NK-92 treated with Interleukin-12 subunit alpha and Interleukin-12 subunit beta, amount 100 ng/mL, for 24 hours (cell line): ENCODE results near the gene TNFRSF21.
"Not testable (repeated sequence)": the region's sequence is repeated elsewhere in the genome, so short reads cannot be mapped to it uniquely, and the experiment has no call there.

ENCODE experiments used
- DNase-seq: peaks from one replicate; lab custom pipeline; 2025; lab: John Stamatoyannopoulos, UW

The TNFRSF21 gene

DNA sequence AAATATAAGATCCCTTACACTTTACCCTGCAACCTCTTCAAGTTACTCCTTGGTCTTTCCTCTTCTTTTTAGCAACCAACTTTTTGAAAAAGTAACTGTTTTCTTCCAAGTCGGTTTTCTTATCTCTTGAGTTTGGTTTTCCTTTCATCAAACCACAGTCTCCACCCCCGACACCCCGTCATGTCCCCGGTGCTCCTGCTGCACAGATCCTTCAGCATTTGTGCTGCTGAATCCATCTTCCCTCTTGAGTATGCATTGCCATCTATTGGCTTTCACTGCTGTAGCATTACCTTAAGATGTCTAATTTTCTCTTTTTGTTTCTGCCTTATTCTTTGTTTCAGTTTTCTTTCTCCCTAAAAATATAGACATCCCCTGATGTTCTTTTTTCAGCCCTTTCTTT, 11.9 kb upstream of the TNFRSF21 start:
- no peak for DNase-seq

DNA sequence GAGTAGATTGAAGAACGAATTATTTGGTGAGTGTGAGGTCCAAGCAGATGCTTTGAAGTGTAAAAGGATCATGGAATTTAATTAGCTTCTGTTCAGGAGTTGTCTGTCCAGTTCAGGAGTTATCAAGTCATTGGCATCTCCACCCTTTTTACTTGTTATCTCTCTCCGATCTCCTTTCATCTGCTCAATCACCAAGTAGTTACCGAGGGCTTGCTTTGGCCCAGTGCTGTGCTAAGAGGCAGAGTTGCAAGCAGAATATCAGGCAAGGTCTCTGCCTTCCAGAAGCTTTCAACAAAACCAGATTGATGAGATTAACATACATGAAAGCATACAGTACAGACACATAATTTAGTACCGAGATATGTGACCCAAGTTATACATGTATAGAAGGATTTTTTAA, 10.2 kb upstream of the TNFRSF21 start:
- no peak for DNase-seq

DNA sequence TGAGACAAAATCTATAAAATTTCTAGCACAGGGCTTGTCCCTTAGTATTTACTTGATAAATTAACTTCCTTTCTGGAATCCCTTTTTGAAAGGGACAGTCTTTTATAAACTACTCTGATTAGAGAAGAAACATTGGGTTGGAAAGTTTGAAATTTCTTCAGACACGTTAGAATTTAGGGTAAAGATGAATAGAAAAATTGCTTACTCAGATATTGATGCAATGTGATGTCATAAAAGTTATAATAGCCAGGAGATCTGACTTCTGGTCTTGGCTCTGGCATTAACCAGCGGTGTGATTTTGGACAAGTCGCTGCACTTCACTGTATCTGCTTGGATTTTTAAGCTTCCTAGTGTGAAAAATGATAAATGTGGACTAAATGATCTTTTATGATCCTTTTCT, 9.7 kb upstream of the TNFRSF21 start:
- DNase-seq: no peak

DNA sequence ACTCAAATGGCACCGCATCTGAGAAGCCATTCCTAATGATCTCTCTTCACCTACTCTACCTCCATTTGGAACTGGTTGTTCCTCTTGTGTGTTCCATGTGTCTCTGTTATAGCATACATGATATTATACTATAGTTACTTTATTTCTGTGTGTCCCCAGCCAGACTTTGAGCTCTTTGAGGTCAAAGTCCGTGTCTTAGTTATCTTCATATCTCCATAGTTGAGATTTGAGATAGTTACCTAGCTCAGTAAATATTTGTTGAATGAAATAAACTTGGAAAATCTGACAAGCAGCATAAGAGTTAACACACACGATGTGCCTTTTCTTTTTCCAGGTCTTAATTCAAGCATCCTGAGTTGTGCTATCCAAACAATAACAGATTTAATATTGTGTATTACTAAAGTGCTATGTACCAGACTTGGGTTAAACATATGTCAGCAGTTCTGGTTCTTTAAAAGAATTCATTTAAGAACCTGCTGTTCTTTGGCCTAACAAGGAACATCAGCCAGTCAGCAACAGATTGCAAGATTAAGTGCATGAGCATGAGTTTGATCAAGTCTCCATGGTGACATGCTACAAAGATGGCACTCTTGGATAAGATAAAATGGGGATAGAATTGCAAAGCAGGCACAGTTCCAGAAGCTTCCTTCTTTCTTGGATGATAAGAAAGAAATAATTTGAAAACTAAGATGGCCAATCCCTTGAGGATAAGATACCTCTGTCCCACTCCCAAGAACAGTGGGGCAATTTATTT, 8.7 kb upstream of the TNFRSF21 start:
- DNase-seq: no peak

DNA sequence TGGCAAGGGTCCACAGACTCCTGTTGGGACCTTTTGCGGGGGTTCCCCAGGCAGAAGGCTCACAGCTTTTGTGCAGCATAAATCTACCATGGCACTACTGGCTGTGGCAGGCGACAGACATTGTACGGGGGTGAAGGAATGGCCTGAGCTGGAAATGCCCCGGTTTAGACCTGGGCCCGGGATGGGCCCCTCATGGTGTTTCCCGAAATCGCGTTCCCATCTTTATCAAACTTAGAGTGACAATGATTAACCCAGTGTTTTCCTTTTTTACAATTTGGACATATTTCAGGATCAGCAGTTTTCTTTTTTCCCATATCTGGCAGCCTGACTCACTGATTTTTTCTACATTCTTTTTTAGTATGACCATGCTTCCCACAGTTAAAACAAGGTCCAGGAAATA, 5.5 kb upstream of the TNFRSF21 start:
- not testable (repeated sequence) for DNase-seq

DNA sequence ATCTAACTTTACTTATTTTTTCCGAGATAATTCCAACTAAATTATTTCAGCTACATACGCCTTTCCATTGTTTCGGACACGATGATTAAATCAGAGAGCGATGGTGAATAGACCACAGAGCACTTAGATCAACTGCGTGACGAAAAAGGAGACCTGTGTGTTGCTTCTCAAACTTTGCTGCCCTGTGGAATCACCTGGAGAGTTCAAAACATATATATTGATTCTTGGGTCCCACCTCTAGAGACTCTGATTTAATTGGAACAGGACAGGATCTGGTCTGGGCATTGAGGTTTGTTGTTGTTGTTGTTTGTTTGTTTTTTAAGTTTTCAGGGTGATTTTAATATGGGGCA, 401 bp upstream of the TNFRSF21 start:
- DNase-seq: no peak

DNA sequence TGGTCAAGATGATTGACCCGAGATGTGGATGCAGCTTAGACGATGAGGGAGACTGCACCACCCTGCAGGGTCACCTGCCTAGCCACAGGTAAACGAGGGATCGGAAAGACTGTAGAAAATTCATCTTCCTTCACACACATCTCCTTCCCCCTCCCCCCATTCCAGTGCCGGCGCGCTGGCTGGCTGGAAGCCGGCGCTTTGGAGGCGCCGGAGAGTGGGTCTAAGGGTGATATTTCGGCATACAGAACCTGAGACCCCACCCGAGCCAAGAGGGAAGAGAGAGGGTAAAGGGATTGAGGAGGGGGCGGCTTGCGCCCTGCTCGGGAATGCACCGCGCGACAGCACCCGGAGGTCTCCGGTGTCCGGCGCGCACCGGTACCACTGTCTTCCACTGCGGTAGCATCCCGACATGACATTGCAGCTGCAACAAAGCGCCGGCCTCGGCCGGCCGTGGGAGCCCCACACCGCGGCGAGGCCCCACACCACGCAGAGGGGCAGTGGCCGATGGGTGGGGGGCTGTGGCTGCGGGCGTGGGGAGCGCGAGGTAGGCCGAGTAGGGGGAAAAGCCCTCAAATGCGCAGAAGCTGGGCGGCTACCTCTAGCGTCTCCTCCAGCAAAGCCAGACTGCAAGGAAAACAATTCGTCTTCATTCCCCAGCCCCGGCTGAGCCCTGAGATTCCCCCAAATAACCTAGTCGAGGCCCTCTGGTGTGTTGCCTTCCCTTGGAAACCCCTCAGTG, 984 bp downstream of the TNFRSF21 start:
- no peak for DNase-seq

DNA sequence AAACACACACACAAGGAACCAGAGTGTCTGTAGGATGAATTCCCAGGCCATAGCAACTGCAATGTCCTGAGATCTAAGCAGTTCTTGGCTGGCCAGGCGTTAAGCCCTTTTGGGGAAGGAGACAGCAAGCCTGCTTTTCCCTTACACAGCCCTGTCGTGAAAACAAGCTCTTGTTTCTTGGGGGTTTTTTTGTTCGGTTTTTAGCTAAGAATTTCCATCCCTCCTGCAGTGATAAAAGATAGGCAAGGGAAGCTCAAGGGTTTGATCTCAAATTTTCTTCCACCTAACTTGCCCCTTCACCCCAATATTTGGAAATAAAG, 1.5 kb downstream of the TNFRSF21 start:
- DNase-seq: no peak

DNA sequence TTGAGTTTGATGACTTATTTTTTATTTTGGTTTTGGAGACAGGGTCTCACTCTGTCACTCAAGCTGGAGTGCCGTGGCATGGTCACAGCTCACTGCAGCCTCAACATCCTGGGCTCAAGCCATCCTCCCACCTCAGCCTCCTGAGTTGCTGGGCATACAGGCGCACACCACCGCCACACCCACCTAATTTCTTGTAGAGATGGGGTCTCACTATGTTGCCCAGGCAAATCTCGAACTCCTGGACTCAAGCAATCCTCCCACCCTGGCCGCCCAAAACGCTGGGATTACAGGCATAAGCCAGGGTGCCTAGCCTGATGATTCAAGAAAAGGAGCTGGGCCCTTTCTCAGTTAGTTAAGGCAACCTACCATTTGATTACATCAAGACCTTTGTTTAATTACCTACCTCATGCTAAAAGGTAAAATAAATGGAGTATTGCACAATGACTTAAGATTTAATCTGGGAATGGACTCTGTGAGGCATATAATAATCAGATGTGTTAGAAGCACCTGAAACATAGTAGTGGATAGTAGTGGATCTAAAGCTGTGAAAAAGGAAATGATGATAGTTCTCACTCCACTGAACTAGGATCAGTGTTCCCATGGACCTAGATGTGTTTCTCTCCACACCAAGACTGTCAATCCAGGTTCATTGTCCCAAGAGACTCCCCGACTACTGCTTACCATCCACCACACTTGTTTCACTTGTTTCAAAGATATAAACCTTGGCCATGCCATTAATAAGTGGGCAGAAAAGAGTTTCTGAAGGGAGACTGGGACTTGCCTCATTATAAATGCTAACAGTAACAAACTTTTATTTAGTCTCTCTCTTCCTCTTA, 2.1 kb downstream of the TNFRSF21 start:
- DNase-seq: no peak

DNA sequence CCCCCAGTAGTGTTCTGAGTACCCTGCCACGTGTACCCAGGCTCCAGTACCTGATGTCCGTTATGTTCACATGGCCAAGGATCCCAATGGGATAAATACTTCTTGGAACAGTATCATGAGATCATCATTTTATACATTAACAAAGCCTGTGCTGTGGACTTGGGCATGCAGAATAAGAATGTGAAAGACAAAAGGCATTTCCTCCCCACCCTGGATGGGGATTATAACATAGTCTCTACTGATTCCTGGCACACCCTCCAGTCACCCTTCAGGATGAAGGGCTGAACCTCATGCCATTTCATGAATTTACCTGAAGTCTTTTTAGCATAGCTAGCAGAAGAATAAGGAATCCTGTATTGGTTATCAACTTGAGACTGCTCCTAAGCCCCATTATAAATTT, 2.8 kb downstream of the TNFRSF21 start:
- no peak for DNase-seq

DNA sequence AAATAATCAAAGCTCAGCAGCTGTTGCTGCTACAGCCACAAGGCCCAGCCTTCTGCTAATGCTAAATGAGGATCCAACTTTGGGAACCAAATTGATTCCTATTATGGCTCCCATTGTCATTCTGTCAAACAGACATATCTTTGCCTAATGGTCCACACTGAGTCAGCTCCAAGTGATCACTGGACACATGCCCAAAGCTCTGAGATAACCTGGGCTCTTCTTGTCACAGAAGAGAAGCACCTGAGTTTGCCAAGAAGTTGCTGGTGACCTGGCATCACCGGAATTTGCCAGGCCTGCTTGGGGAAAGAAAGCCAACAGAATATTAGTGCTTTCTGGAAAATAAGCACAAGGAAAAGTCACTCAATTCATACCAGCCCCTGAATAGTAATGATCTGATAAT, 5.8 kb downstream of the TNFRSF21 start:
- no peak for DNase-seq

DNA sequence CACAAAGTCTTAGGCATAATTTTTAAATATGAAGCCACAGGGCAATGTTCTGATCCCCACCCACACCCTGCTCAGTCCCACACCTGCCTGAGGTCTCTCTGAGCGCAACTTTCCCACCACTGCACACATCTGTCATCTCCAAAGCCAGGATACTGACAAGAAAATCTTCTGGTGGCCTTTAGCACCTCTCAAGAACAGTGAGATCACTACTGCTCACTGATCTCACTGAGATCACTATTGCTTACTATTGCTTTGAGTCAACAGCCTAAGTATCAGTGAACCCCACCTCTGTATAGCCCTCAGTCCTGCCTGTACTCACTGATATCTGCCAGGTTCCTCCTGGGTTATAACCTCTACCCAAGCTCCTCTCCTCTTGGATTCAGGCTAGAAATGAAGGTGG, 6.4 kb downstream of the TNFRSF21 start:
- DNase-seq: no peak

DNA sequence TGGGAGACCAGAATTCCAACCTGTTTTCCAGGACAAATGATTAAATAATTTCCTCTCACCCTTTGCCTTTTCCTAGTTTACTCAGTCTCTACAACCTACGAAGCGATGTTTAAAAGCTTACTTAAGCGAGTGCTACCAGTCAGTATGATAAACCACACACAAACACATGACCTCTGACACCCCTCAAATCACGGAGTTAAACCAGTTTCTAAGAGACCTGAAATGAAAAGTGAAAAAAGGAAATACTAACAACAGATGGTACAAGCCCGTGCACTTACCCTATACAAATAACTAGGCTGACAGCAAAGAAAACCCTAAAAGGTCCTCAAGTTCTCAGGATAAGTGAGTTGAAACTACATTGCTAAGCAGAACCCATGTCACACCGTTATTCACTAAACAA, 7.7 kb downstream of the TNFRSF21 start:
- no peak for DNase-seq

DNA sequence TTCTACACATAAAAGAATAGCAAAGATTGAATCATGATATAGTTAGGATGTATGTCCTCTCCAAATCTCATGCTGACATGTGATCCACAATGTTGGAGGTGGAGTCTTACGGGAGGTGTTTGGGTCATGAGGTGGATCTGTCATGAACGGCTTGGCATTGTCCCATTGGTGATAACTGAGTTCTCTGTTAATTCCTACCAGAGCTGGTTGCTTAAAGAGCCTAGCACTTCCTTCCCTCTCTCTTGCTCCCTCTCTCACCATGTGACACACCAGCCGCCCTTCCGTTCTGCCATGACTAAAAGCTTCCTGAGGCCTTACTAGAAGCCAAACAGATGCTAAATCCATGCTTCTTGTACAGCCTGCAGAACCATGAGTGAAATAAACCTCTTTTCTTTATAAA, 8.3 kb downstream of the TNFRSF21 start:
- DNase-seq: no peak

DNA sequence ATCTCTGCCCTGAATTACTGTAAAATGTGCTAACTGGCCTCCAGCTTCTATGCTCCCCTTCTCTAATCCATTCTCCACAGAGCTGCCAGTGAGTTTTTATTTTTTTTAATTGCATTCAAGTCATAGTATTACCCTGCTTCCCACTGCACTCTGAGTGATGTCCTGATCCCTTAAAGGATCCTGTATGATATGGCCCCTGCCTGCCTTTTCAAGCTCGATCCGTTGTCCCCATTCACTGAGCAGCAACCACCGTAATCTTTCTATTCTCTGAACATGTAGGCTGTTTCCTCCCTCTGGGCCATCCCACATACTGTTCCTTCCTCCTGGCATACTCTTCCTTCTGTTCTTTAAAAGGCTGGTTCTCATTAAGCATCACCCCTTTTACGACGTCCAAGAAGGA, 9.3 kb downstream of the TNFRSF21 start:
- DNase-seq: no peak

DNA sequence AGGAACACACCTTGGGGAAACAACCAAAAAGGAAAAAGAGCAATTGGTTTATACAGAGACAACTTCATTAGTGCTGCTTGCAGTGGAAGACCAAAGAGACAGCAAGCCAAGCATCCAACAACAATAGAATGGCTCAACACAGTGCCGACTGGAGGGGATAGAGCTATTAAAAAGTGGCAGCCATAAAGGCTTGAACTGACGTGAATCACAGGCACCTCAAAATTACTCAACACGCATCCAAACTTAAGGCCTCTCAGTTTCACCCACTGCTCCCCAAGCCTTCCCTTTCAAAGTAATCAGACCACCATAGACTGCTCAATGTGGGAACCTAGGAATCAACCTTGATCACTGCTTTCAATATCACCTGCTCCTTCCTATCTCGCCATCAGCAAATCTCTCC, 9.7 kb downstream of the TNFRSF21 start:
- DNase-seq: no peak

DNA sequence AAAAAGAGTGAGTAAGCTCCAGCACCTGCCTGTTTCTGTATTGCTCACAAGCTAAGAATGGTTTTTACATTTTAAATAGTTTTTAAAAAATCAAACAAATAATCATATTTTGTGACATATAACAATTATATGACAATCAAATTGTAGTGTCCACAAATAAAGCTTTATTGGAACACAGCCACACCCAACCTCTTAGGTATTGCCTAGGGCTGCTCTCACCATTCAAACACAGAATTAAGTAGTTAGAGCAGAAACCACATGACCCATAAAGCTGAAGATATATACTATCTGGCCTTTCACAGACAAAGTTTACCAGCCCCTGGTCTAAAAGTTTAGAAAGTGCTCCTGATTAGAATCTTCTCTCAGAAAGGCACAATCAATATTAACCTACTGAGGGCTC, 11.2 kb downstream of the TNFRSF21 start:
- DNase-seq: no peak

DNA sequence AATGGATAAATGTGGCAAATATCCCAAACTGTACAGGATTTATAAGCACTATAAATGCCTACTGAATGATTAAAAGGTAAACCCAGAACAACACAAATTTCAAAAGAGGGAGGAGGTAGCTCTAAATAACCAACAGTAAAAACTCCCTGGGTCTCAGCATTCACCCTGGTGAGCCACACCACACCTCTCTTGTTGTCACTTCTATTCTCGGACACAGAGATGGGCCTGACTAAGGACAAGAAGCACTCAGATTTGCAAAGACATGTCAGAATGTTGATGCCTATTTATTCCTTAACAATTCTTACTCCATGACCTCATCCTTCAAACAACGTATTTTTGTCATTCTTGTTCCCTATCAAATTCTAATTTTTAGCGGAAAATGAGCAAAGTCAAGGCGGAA, 14.7 kb downstream of the TNFRSF21 start:
- no peak for DNase-seq

DNA sequence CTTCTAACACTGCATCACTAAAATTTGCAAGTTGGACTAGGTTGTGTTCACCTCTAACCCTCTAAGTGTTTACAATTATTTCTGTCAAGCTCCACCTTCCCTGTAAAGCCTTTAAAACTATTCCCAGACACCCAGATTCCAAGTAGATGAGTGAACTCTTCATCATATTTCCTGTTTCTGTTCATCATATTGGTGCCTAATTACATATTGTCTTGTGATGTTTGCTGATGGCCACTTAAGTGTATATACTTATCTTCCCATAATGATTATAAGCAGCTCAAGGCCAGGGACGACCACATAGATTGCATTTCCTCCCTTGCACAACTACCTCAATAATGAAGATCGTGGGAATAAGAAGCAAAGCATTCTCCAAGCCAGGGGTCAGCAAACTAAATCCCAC, 16.8 kb downstream of the TNFRSF21 start:
- DNase-seq: no peak

DNA sequence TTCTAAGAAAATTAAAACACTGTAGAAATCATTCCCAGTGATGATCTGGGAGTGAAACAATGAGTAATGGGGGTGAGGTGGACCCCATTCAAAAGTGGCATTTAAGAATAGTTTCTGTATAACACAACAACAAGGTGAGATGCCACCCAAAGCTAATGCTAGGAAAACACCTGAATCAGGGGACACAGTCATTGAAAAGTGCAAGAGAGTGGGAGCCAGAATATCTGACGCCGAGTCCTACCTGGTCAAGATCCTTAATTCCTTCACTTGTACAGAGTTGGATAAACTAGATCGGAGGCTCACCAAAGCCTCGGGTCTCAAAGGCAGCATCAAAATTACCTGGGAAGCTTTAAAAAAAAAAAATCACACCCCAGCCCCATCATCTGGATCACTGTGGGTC, 17.7 kb downstream of the TNFRSF21 start:
- no peak for DNase-seq

DNA sequence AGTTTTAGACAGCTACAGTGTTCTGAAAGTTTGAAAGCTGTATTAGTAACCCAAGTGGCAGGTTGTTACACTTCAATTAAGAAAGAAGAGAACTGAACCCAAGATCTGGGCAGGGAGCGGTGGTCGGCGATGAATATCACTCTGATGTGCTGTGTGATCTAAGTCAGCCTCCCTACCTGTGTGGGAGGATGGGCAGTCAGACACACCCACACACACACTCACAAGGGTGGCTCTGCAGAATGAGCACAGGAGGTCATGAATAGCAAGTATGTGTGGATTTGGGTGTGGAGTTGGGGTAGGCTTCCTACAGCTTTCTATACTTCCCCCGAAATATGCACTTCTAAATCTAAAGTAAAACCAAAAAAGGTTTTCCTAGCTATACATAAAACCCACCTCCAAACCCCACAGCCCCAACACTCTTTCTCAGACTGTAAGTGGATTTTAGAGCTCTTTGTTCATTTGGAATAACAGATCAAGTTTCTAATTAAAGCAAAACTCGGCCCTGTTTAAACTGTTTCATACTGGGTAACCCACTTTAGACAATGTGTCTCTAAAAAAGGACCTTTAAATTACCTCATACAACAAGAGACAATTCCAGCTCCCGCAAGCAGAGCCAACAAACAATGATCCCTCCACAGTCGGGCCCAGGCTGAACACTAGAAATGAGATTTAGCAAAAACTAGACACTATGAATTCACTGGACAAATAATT, 19.4 kb downstream of the TNFRSF21 start:
- DNase-seq: no peak

DNA sequence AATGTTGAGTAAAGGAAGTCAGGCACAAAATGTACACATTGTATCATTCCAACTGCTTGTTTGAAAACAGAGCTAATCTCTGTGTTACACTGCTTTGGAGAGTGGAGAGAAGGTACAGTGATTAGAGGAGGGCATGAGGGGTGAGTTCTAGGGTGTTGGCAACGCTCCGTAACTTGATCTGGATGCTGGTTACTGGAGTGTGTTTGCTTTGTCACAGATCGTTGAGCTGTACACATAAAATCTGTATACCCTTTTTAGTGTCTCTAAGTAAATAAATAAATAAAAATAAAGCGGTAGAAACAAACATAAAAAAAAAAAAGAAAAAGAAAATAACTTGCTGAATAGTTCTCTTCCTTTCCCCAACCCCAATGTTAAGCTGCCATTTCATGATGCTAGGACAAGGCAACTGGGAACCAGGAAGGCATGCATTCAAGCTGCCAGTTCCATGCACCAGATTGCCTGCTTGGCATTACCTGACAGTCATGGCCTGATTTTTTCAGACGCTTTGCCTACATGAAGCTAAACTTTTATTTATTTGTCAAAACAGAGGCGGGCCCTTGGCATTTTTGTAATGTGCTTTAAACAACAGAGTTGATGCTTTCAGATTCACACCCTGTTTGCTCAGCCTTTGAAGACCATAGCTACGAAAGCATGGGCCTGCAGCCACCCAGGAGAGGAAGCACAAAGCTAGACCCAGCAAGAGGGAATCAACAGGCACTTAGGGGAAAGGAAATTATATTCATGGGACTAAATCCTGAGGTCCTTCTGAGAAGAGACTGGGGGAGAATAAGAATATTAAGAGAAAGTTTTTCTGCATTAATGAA, 21.2 kb downstream of the TNFRSF21 start:
- no peak for DNase-seq
